ENCODE measurements around the gene RASA3.

DNA sequence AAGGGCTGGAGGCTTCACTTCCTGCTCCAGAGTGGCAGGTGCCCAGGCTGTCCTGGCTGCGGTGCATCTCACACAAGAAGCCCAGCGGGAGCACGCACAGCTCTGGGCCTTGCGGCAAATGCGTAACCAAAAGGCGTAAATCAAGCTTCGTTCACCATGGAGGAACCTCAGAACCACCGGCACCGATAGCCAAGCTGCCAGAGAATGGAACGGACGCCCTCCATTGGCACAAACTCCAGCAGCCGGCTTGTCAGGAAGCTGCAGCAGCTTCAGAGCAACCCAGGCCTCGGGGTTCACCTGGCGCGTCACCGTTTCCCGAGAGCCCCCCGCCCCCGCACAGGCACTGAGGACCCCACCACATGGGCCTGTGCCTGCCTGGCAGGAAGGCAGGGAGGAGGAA lies 76.7 kb downstream of the RASA3 start:
- TF ChIP-seq EZH2phosphoT487 (IDR thresholded peaks at IDR 0.05; ENCODE audit: borderline replicate concordance, low read depth, low read length): no peak
- TF ChIP-seq, protein P1, sequence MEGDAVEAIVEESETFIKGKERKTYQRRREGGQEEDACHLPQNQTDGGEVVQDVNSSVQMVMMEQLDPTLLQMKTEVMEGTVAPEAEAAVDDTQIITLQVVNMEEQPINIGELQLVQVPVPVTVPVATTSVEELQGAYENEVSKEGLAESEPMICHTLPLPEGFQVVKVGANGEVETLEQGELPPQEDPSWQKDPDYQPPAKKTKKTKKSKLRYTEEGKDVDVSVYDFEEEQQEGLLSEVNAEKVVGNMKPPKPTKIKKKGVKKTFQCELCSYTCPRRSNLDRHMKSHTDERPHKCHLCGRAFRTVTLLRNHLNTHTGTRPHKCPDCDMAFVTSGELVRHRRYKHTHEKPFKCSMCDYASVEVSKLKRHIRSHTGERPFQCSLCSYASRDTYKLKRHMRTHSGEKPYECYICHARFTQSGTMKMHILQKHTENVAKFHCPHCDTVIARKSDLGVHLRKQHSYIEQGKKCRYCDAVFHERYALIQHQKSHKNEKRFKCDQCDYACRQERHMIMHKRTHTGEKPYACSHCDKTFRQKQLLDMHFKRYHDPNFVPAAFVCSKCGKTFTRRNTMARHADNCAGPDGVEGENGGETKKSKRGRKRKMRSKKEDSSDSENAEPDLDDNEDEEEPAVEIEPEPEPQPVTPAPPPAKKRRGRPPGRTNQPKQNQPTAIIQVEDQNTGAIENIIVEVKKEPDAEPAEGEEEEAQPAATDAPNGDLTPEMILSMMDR (conservative IDR thresholded peaks at IDR 0.05; ENCODE audit: low read length): no peak
